GM18499 (cell line): ENCODE data around the gene GARRE1.

Experiments
- ATAC-seq: cut with Tn5 transposase; IDR thresholded peaks from one replicate; pipeline ENCODE4 v1.9.1; 2021; ENCODE audit warnings: moderate number of reproducible peaks; ENCODE audit not compliant: insufficient read depth, unreplicated experiment

Gene GARRE1

GRCh38 chr19:34282611-34283519 lies 28.5 kb downstream of the GARRE1 start:
- no peak for ATAC-seq

GRCh38 chr19:34284505-34284904 lies 30.2 kb downstream of the GARRE1 start:
- ATAC-seq = no peak

GRCh38 chr19:34287662-34288140 lies 33.3 kb downstream of the GARRE1 start:
- no peak for ATAC-seq

- ATAC-seq = no peak
These were observed 34.0 kb downstream of the GARRE1 start for GRCh38 chr19:34288381-34288780.

- ATAC-seq = no peak
These were observed 36.9 kb downstream of the GARRE1 start for GRCh38 chr19:34291235-34291634.

- ATAC-seq = no peak
These were observed 40.7 kb downstream of the GARRE1 start for GRCh38 chr19:34295103-34295502.

GRCh38 chr19:34298891-34299520 lies 44.7 kb downstream of the GARRE1 start:
- ATAC-seq = no peak

- ATAC-seq = no peak
These were observed 45.2 kb downstream of the GARRE1 start for GRCh38 chr19:34299576-34299975.

- ATAC-seq = no peak
These were observed 46.0 kb downstream of the GARRE1 start for GRCh38 chr19:34300380-34300779.

- ATAC-seq = no peak
These were observed 46.6 kb downstream of the GARRE1 start for GRCh38 chr19:34300962-34301361.
